BJ (cell line): ENCODE results near the gene PADI4. TPM values are rescaled to one million over a fixed set of nuclear protein-coding genes. Genes with fewer than 3 reads are reported as not detected.

Experiments used
- CTCF ChIA-PET: fragments of 350-600 bp; formaldehyde crosslinking; extraction: SDS; loops from one replicate; lab custom pipeline; 2021; ENCODE audit warnings: antibody characterized with exemption, inconsistent platforms; lab: Yijun Ruan, JAX
- POLR2A ChIA-PET: fragments of 300-600 bp; sonication (Branson Sonifier 250); formaldehyde crosslinking; extraction: SDS; loops from one replicate; lab custom pipeline; 2021; ENCODE audit warnings: antibody characterized with exemption; lab: Charles Lee
- DNase-seq: peaks from one replicate; pipeline ENCODE4 v3.0.0-alpha.2; 2011; ENCODE audit warnings: low read depth
- H3K27me3 ChIP-seq: 2 replicates; pipeline ENCODE4 v1.6.0; 2011; ENCODE audit warnings: low read length; ENCODE audit not compliant: control insufficient read depth, insufficient read depth
- H3K36me3 ChIP-seq: 2 replicates; pipeline ENCODE4 v1.5.1; 2011; ENCODE audit warnings: low read length; ENCODE audit not compliant: control insufficient read depth, insufficient read depth
- H3K4me3 ChIP-seq: 2 replicates; pipeline ENCODE4 v1.5.1; 2011; ENCODE audit warnings: low read depth, mild to moderate bottlenecking, control low read depth, low read length
- CTCF ChIP-seq: IDR thresholded peaks from 2 replicates; pipeline ENCODE4 v1.5.1; 2011; ENCODE audit warnings: low read depth, mild to moderate bottlenecking, control low read depth, inconsistent platforms, low read length, moderate library complexity; ENCODE audit not compliant: insufficient read depth
- polyA plus RNA-seq: library from polyadenylated mRNA; depleted of rRNA; stranded (reverse); fragments of >200 nt; gene quantifications from 2 replicates; pipeline ENCODE4 v1.2.3, GENCODE V29; 2011

The PADI4 gene
- polyA plus RNA-seq, 1 experiment, result not detected

GRCh38 chr1:17287130-17287776 lies 20.7 kb upstream of the PADI4 start:
- TF ChIP-seq CTCF, result no peak
- Histone ChIP-seq H3K36me3 (no peaks in the 10 kb centered on the region), H3K27me3 (peaks cover 17% of the 10 kb centered on the region), H3K4me3 (no peak overlapping the region)
- ChIA-PET CTCF (interaction anchor here (0.6 to 1.3 kb wide), 5 partner anchors 13 to 227 kb away, joined by 3 to 5 read pairs (median 3); no protein-coding TSS in a partner anchor), POLR2A (no interaction called here)
- DNase-seq, result peak; percentile 55

GRCh38 chr1:17289721-17290120 lies 18.3 kb upstream of the PADI4 start:
- no peak for DNase-seq
- Histone ChIP-seq H3K27me3 (peaks cover 7% of the 10 kb centered on the region), H3K36me3 (no peaks in the 10 kb centered on the region), H3K4me3 (no peak overlapping the region)
- TF ChIP-seq CTCF, result no peak
- ChIA-PET POLR2A (no interaction called here), CTCF (interaction anchor here (0.9 kb wide), 1 partner anchor 47 kb away, joined by 4 read pairs; no protein-coding TSS in a partner anchor)

- no peaks in the 10 kb centered on the region for H3K36me3 ChIP-seq
- H3K4me3 ChIP-seq, result no peak overlapping the region
- ChIA-PET POLR2A (no interaction called here), CTCF (no interaction called here)
- TF ChIP-seq CTCF, result no peak
- peaks cover 8% of the 10 kb centered on the region; the same call in 1 of the 2 replicates for H3K27me3 ChIP-seq
- DNase-seq, result no peak
These were observed 17.4 kb upstream of the PADI4 start for GRCh38 chr1:17290553-17290952.

GRCh38 chr1:17292299-17293160 lies 15.5 kb upstream of the PADI4 start:
- no peak for TF ChIP-seq CTCF
- no peak overlapping the region for H3K4me3 ChIP-seq
- peaks cover 15% of the 10 kb centered on the region for H3K27me3 ChIP-seq
- ChIA-PET CTCF (no interaction called here), POLR2A (no interaction called here)
- no peak for DNase-seq
- no peaks in the 10 kb centered on the region for H3K36me3 ChIP-seq

GRCh38 chr1:17293681-17294425 lies 14.1 kb upstream of the PADI4 start:
- Histone ChIP-seq H3K4me3 (no peak overlapping the region), H3K27me3 (peaks cover 18% of the 10 kb centered on the region), H3K36me3 (no peaks in the 10 kb centered on the region)
- DNase-seq, result no peak
- no peak for TF ChIP-seq CTCF
- POLR2A ChIA-PET, result no interaction called here
- CTCF ChIA-PET, result interaction anchor here (0.7 kb wide), 1 partner anchor 45 kb away, joined by 3 read pairs; no protein-coding TSS in a partner anchor
